Activated effector memory CD4-positive, alpha-beta T cell treated with Interleukin-2 at 50 U/mL for 16 hours (primary cell): ENCODE measurements around the gene PARN.
"Not testable (repeated sequence)": the region's sequence is repeated elsewhere in the genome, so short reads cannot be mapped to it uniquely, and the experiment has no call there.

Experiments used
- DNase-seq: peaks from one replicate; pipeline ENCODE4 v3.0.0-alpha.2; 2020

Gene PARN

GRCh38 chr16:14458576-14458975 lies 171.5 kb downstream of the PARN start:
- no peak for DNase-seq

DNA sequence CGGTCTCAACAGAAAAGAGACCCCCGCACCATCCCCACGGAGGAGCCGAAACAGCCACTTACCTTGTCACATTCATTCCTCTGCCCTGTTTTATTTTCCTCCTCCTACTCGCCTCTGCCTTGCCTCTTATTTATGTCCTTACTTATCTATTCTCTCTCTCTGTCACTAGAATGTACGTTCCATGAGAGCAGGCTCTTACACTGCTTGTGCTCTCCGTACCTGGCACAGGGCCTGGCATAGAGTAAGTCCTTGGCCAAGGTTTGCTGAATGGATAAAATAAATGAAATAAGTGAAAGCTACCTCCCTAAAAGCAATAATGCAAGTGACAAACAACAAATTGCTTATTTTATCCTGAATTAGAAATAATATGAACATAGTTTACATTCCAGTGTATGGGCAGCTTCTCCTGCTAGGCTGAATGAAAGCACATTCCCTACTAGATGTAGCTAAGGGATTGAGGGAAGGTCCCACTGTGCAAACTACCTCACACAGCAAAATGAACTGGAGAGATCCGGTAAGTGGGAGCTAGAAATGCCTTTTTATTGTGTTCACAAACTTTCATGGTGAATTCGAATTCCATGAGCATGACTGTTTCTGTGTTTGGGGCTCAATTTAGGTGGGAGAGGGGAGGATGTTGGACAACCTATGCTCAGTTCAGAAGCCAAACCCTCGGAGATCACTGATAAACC lies 173.1 kb downstream of the PARN start:
- no peak for DNase-seq

- no peak for DNase-seq
Observed at GRCh38 chr16:14455573-14455972, 174.5 kb downstream of the PARN start.

DNA sequence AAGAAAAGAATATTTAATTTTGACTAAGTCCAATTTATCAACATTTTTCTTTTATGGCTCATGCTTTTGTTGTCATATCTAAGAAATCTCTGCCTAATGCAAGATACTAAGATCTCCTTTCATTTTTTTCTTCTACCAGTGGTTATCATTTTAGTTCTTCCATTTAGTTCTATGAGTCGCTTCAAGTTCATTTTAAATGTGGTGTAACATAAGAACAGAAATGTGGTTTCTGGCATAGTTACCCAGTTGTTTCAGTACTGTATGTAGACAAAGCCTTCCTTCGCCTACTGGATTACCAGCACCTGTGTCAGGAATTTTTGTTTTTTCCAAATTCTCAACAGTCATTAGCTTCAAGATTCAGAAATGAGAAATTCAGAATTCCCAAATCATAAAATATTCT lies 175.7 kb downstream of the PARN start:
- no peak for DNase-seq

GRCh38 chr16:14452066-14452465 lies 178.0 kb downstream of the PARN start:
- DNase-seq: no peak

- no peak for DNase-seq
Observed at GRCh38 chr16:14450846-14451245, 179.2 kb downstream of the PARN start.

DNA sequence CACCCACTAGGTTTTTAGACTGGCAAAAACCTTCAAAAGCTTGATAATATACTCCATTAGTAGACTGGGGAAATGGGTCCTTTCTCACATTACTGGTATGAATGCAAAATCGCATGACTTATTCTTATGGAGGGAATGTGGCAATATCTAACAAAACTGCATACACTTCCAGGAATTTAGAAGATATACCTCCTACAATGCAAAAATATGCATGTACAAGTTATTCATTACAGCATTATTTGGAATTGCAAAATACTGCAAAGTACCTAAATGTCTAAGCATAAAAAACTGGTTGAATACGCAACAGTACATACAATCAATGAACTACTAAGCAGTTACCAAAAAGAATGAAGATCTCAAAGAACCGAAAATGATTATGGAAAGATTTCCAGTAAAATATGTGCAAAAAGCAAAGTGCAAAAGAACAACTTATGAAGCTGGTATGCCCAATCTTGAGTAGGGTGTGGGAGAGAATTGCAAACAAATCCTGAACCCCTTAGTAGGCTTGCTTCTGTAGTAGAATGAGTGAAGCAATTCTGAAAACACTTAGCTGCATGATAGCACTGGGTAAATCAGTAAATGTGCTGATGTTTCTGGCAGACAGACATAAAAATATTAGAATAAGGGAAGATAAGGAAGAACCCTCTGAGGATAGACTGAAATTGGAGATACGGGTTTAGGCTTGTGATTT lies 180.1 kb downstream of the PARN start:
- no peak for DNase-seq

- no peak for DNase-seq
Observed at GRCh38 chr16:14449334-14449733, 180.7 kb downstream of the PARN start.

DNA sequence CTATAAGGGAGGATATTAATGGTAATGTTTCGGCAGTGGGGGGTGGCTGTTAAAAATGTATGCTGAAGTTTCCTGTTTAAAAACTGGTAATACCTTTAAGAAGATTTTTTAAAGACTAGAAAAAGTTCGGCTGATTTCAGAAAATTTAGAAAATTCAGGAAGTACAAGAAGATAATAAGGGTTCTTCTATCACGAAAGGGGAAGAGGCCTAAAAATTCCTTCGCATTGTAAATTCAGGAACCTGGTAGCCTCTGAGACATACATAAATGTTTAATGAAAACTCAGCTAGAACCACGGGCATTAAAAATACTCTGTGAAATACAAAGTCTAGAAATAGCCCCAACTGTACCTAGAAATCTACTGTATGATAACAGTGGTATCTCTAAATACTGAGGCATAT lies 181.2 kb downstream of the PARN start:
- DNase-seq: no peak

DNA sequence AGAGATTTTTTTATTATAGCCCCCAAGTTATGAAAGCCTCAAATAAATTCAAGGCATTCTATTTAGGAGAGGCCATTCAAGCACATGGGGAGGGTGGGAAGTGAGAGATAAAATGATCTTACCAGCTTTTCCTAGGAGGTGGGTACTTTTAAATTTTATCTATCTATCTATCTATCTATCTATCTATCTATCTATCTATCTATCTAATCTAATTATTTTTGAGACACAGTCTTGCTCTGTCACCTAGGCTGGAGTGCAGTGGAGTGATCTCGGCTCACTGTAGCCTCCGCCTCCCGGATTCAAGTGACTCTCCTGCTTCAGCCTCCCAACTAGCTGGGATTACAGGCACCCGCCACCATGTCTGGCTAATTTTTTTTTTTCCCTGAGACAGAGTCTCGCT lies 182.3 kb downstream of the PARN start:
- no peak for DNase-seq

GRCh38 chr16:14446796-14447195 lies 183.3 kb downstream of the PARN start:
- DNase-seq: no peak

GRCh38 chr16:14445937-14446715 lies 183.9 kb downstream of the PARN start:
- DNase-seq: no peak

- no peak for DNase-seq
Observed at GRCh38 chr16:14444979-14445810, 184.9 kb downstream of the PARN start.

- DNase-seq: not testable (repeated sequence)
Observed at GRCh38 chr16:14441533-14441932, 188.5 kb downstream of the PARN start.

DNA sequence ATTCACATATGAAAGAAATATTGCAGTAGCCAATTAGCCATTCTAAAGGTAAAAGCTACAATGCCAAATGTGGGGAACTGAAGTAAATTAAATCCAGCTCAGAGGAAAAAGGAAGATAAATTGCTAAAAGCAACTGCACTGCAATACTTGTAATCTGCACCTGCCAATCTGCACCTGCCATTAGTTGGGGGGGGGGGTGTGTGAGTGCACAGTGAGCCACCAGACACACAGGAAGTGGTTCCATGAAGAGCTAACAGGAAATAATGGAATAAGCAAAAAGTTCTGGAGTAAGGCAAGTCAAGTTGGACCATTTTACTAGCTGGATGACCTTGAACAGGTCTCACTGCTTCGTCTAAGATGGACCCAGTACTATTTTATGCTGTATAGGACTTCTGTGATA lies 191.8 kb downstream of the PARN start:
- no peak for DNase-seq

DNA sequence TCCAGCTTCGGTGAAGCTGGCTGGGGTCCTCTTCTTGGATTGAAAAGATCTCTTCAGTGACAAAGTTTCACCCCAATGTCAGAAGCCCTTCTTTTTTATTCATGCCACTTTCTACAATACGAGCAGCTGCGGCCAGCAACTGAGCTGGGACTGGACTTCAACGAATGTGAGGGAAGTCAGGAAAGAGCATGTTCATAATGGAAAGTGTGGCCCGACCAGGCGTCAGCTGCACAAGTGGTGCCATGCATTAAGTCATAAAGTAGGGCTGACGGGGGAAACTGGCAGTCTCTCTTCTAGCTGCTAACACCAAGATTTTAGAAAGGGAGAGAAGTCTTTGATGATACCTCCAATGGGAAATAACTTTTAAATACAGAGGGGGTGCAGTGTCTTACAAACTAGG lies 192.6 kb downstream of the PARN start:
- no peak for DNase-seq

- no peak for DNase-seq
Observed at GRCh38 chr16:14436401-14436955, 193.6 kb downstream of the PARN start.

DNA sequence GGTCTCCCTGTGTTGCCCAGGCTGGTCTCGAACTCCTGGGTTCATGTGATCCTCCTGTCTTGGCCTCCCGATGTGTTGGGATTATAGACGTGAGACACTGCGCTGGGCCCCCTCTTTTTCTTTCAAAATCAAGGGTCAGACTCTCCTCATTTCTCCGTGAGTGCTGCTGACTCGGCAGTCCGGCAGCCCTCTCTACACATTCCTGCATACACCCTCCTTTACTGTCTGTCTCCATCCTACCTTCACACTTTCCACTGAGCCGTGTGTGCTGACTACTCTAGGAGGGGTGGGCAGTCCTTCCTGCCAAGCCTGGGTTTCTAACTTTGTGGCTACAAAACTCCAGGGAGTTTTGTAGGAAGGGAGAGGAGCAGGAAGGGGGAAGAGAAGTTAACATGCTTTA lies 195.2 kb downstream of the PARN start:
- no peak for DNase-seq

- not testable (repeated sequence) for DNase-seq
Observed at GRCh38 chr16:14428971-14429637, 201.0 kb downstream of the PARN start.

- no peak for DNase-seq
Observed at GRCh38 chr16:14428043-14428442, 202.0 kb downstream of the PARN start.

DNA sequence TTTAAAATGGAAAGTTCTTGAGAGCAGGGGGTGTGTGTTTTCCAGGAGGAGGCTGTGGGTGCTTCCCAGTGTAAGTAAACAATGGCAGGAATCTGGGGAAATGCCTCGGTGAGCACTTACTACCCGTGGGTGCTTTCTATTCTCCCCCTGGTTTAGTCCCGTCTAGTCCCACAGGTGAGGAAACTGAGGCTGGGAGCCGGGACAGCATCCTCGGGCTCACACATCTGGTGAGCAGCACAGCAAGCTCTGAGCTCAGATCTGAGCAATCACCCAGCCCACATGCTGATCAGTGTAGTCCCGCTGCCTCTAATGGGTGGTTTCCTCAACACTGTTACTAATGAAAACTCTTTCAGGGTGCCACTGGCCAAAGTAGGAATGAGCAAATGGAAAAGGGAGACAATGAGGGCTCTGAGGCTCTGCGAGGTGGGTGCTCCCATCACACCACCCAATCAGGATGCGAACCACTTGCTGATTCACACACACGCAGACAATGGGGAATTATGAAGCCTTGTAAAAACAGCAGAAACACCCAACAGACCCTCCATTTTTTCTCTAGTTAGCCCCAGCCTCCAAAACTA lies 202.6 kb downstream of the PARN start:
- DNase-seq: no peak

- DNase-seq: no peak
Observed at GRCh38 chr16:14424595-14424994, 205.5 kb downstream of the PARN start.
